Smooth muscle cell (in vitro differentiated cells): ENCODE results near the gene DAPK1. TPM values are rescaled to one million over a fixed set of nuclear protein-coding genes. Genes with fewer than 3 reads are reported as not detected.

ENCODE experiments used
- DNase-seq: peaks from one replicate; lab custom pipeline; 2025; ENCODE audit not compliant: unreplicated experiment; lab: John Stamatoyannopoulos, UW
- H2AFZ ChIP-seq: fragments of 200-600 bp; sonication (generic); 2 replicates; pipeline ENCODE4 v1.6.0; 2016; ENCODE audit warnings: antibody characterized with exemption, low read depth, mild to moderate bottlenecking
- H3F3A ChIP-seq: fragments of 200-600 bp; sonication (generic); 2 replicates; pipeline ENCODE4 v1.6.0; 2017; ENCODE audit warnings: antibody characterized with exemption, low read depth
- H3K27ac ChIP-seq: fragments of 200-600 bp; sonication (generic); 2 replicates; pipeline ENCODE4 v1.5.1; 2016; ENCODE audit warnings: low read depth, mild to moderate bottlenecking
- H3K27me3 ChIP-seq: fragments of 200-600 bp; sonication (generic); 2 replicates; pipeline ENCODE4 v1.6.1; 2016; ENCODE audit warnings: low read depth, mild to moderate bottlenecking
- H3K36me3 ChIP-seq: fragments of 200-600 bp; sonication (generic); 2 replicates; pipeline ENCODE4 v1.5.1; 2016; ENCODE audit warnings: low read depth
- H3K4me1 ChIP-seq: fragments of 200-600 bp; sonication (generic); 2 replicates; pipeline ENCODE4 v1.5.1; 2016; ENCODE audit warnings: low read depth
- H3K4me2 ChIP-seq: fragments of 200-600 bp; sonication (generic); 2 replicates; pipeline ENCODE4 v1.6.0; 2016; ENCODE audit warnings: mild to moderate bottlenecking
- H3K4me3 ChIP-seq: fragments of 200-600 bp; sonication (generic); 2 replicates; pipeline ENCODE4 v1.5.1; 2016; ENCODE audit warnings: mild to moderate bottlenecking
- H3K79me2 ChIP-seq: fragments of 200-600 bp; sonication (generic); 2 replicates; pipeline ENCODE4 v1.6.0; 2016; ENCODE audit warnings: low read depth, mild to moderate bottlenecking
- H3K9ac ChIP-seq: fragments of 200-600 bp; sonication (generic); 2 replicates; pipeline ENCODE4 v1.6.0; 2016; ENCODE audit warnings: low read depth
- H3K9me3 ChIP-seq: fragments of 200-600 bp; sonication (generic); replicated peaks from 2 replicates; pipeline ENCODE4 v1.5.1; 2016; ENCODE audit warnings: low read depth
- H4K20me1 ChIP-seq: fragments of 200-600 bp; sonication (generic); 2 replicates; pipeline ENCODE4 v1.6.0; 2016; ENCODE audit warnings: low read depth
- CTCF ChIP-seq: fragments of 200-600 bp; sonication (generic); IDR thresholded peaks from 2 replicates; pipeline ENCODE4 v1.5.1; 2017; ENCODE audit warnings: borderline replicate concordance, mild to moderate bottlenecking, antibody characterized with exemption; ENCODE audit not compliant: insufficient read depth, poor library complexity, severe bottlenecking
- WGBS: methylation state at CpG from one replicate; pipeline ENCODE4 v1.1.7; 2016; ENCODE audit warnings: low lambda C conversion rate; 5-methylcytosine and 5-hydroxymethylcytosine counted together
- polyA plus RNA-seq: library from polyadenylated mRNA; unstranded; fragments of >200 nt; fragmentation: Nextera tagmentation; extraction: Ambion mirVana; gene quantifications from 2 replicates; pipeline ENCODE4 v1.2.1, GENCODE V29; 2016
- total RNA-seq: library from RNA; depleted of rRNA; stranded (reverse); fragments of >200 nt; gene quantifications from 2 replicates; pipeline ENCODE4 v1.2.3, GENCODE V29; 2014

DAPK1 gene
- total and polyA plus RNA-seq, 2 experiments from 2014 or later = 12.6 to 20.3 TPM

- Histone ChIP-seq H3K9ac (no peak overlapping the region), H3K36me3 (peaks cover 5% of the 10 kb centered on the region), H3K4me3 (no peak overlapping the region), H2AFZ (no peak overlapping the region), H3K27ac (no peak overlapping the region), H3K4me2 (no peak overlapping the region), H3K79me2 (peaks cover 8% of the 10 kb centered on the region), H3K9me3 (no peaks in the 10 kb centered on the region), H3K27me3 (no peaks in the 10 kb centered on the region), H3F3A (peaks cover 4% of the 10 kb centered on the region), H3K4me1 (peaks cover 6% of the 10 kb centered on the region), H4K20me1 (no peaks in the 10 kb centered on the region)
- 98% methylated on average over 2 of the region's 2 CpGs for WGBS
- no peak for DNase-seq
- TF ChIP-seq CTCF = no peak
Observed at GRCh38 chr9:87729246-87729645, 231.6 kb downstream of the DAPK1 start.

DNA sequence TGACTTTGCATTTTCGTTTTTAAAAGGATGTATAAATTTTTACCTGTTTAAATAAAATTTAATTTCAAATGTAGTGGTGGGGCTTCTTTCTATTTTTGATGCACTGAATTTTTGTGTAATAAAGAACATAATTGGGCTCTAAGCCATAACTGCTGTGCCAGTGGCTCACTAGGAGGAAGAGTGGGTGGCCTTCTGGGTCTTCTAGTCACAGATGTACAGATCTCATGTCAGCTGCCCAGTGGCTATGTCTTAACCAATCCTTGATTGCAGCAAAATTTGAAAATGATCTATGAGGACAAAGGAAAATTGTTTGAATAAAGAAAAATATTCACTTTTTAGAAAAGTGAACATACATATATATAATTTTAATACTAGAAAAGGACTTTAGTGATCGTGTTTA lies 233.7 kb downstream of the DAPK1 start:
- WGBS = 92% methylated on average over 2 of the region's 2 CpGs
- peaks cover 5% of the 10 kb centered on the region for H3K36me3 ChIP-seq
- TF ChIP-seq CTCF = no peak
- H3K4me1 ChIP-seq = peaks cover 6% of the 10 kb centered on the region
- no peak overlapping the region for H3K27ac ChIP-seq
- H3K9ac ChIP-seq = no peak overlapping the region
- no peak for DNase-seq
- no peak overlapping the region for H3K4me2 ChIP-seq
- H2AFZ ChIP-seq = no peak overlapping the region
- no peaks in the 10 kb centered on the region for H3K27me3 ChIP-seq
- no peak overlapping the region for H3K4me3 ChIP-seq
- H4K20me1 ChIP-seq = no peaks in the 10 kb centered on the region
- peaks cover 8% of the 10 kb centered on the region for H3K79me2 ChIP-seq
- peaks cover 4% of the 10 kb centered on the region for H3F3A ChIP-seq
- no peaks in the 10 kb centered on the region for H3K9me3 ChIP-seq

DNA sequence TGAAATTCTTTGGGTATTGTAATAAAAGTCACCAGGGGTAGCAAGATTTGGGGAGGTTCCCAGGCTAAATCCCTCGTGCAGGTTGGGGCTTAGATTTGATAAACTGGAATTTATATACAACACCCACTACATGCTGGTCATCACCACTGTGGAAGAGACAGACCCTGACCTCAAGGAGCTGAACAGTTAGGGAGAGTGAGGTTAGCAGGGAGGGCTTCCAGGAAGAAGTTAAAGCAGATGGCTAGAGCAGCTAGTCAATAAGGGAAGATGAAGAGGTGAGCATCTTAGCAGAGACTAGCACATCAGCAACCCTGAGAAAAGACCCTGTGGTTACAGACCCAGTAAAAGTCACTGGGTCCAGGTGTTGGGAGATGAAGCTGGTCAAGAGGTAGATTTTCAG lies 234.7 kb downstream of the DAPK1 start:
- WGBS = 89% methylated on average over 1 of the region's 1 CpG
- H3K9ac ChIP-seq = no peak overlapping the region
- no peak overlapping the region for H3K27ac ChIP-seq
- no peaks in the 10 kb centered on the region for H3K9me3 ChIP-seq
- no peak overlapping the region for H3K4me3 ChIP-seq
- DNase-seq = no peak
- peaks cover under 1% of the 10 kb centered on the region for H3K4me1 ChIP-seq
- peaks cover 5% of the 10 kb centered on the region for H3K36me3 ChIP-seq
- H2AFZ ChIP-seq = no peak overlapping the region
- H3K79me2 ChIP-seq = peaks cover 5% of the 10 kb centered on the region
- no peak overlapping the region for H3K4me2 ChIP-seq
- no peak for TF ChIP-seq CTCF
- no peaks in the 10 kb centered on the region for H4K20me1 ChIP-seq
- no peaks in the 10 kb centered on the region for H3K27me3 ChIP-seq
- no peaks in the 10 kb centered on the region for H3F3A ChIP-seq

DNA sequence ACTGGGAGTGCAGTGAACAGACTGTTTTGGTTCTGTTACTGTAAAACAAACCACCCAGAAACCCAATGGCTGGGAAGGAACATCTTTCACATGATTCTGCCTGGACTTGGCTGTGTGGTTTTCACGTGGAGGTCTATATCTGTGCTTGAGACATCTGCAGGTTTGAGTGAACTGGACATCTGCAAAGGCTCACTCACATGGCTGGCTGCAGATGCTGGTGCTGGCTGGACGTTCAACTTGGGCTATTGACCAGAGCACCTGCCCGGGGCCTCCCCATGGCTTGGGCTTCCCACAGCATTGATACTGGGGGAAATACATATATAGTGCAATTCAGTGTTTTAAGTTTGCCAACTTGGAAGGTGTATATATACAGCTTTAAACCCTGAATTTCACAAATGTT lies 235.1 kb downstream of the DAPK1 start:
- 98% methylated on average over 3 of the region's 3 CpGs for WGBS
- Histone ChIP-seq H3K4me2 (no peak overlapping the region), H3K9me3 (no peaks in the 10 kb centered on the region), H3K36me3 (peaks cover 5% of the 10 kb centered on the region), H3K27me3 (no peaks in the 10 kb centered on the region), H3F3A (no peaks in the 10 kb centered on the region), H4K20me1 (no peaks in the 10 kb centered on the region), H3K27ac (no peak overlapping the region), H3K4me3 (no peak overlapping the region), H3K4me1 (no peaks in the 10 kb centered on the region), H2AFZ (no peak overlapping the region), H3K9ac (no peak overlapping the region), H3K79me2 (peaks cover under 1% of the 10 kb centered on the region)
- no peak for TF ChIP-seq CTCF
- DNase-seq = no peak
